Mesenchymal stem cell (in vitro differentiated cells and primary cell): ENCODE measurements around the gene RAD51B.

Experiments
- DNase-seq: peaks from one replicate; pipeline ENCODE4 v3.0.0-alpha.2; 2013
- H2AFZ ChIP-seq: one replicate; pipeline ENCODE4 v1.6.1; 2013; ENCODE audit warnings: low read depth, mild to moderate bottlenecking, control low read depth, inconsistent platforms, low read length, moderate library complexity
- H2AK5ac ChIP-seq: 2 replicates; pipeline ENCODE4 v1.6.1; 2013; ENCODE audit warnings: low read length, moderate library complexity, mild to moderate bottlenecking, inconsistent platforms; ENCODE audit not compliant: severe bottlenecking
- H2BK120ac ChIP-seq: one replicate; pipeline ENCODE4 v1.6.1; 2013; ENCODE audit warnings: low read depth, mild to moderate bottlenecking, inconsistent platforms, low read length, moderate library complexity
- H2BK12ac ChIP-seq, 2 experiments: one replicate each; pipeline ENCODE4 v1.6.1; 2013; ENCODE audit warnings: inconsistent platforms in 2 of 2, low read length in 2 of 2, mild to moderate bottlenecking in 2 of 2, moderate library complexity in 2 of 2, control low read depth in 1 of 2
- H2BK15ac ChIP-seq: one replicate; pipeline ENCODE4 v1.6.1; 2013; ENCODE audit warnings: mild to moderate bottlenecking, low read depth, inconsistent platforms; ENCODE audit not compliant: poor library complexity, severe bottlenecking
- H2BK5ac ChIP-seq: 2 replicates; pipeline ENCODE4 v1.6.1; 2013; ENCODE audit warnings: low read depth, mild to moderate bottlenecking, low read length, control low read depth, inconsistent platforms; ENCODE audit not compliant: poor library complexity, severe bottlenecking
- H3K14ac ChIP-seq, 2 experiments: one replicate each; pipeline ENCODE4 v1.6.1; 2013; ENCODE audit warnings: inconsistent platforms in 2 of 2, low read length in 2 of 2, control low read depth in 1 of 2, mild to moderate bottlenecking in 1 of 2, moderate library complexity in 1 of 2
- H3K18ac ChIP-seq, 2 experiments: one replicate each; pipeline ENCODE4 v1.6.1; 2013; ENCODE audit warnings: inconsistent platforms in 2 of 2, low read length in 2 of 2, control low read depth in 1 of 2, low read depth in 1 of 2, mild to moderate bottlenecking in 1 of 2
- H3K23ac ChIP-seq, 2 experiments: one replicate each; pipeline ENCODE4 v1.6.1; 2013; ENCODE audit warnings: inconsistent platforms in 2 of 2, low read length in 2 of 2, mild to moderate bottlenecking in 2 of 2, moderate library complexity in 2 of 2, control low read depth in 1 of 2
- H3K27ac ChIP-seq: 2 replicates; pipeline ENCODE4 v1.5.1; 2013; ENCODE audit warnings: mild to moderate bottlenecking, moderate library complexity, low read length, control low read depth, inconsistent platforms; ENCODE audit not compliant: poor library complexity, severe bottlenecking
- H3K27me3 ChIP-seq, 2 experiments: 2 replicates each; pipeline versions ENCODE4 v1.6.1 to v1.7.0; 2013; ENCODE audit warnings: low read length in 2 of 2, mild to moderate bottlenecking in 2 of 2, moderate library complexity in 2 of 2, control low read depth in 1 of 2, inconsistent platforms in 1 of 2; ENCODE audit not compliant: control insufficient read depth in 1 of 2, insufficient read depth in 1 of 2
- H3K36me3 ChIP-seq, 2 experiments: 2 replicates each; pipeline versions ENCODE4 v1.6.1 to v1.7.0; 2013; ENCODE audit warnings: low read length in 2 of 2, control low read depth in 1 of 2, inconsistent platforms in 1 of 2, low read depth in 1 of 2, mild to moderate bottlenecking in 1 of 2; ENCODE audit not compliant: insufficient read depth in 2 of 2, control insufficient read depth in 1 of 2
- H3K4ac ChIP-seq, 2 experiments: one replicate each; pipeline ENCODE4 v1.6.1; 2013; ENCODE audit warnings: inconsistent platforms in 2 of 2, low read length in 2 of 2, mild to moderate bottlenecking in 2 of 2, moderate library complexity in 2 of 2, control low read depth in 1 of 2, low read depth in 1 of 2
- H3K4me1 ChIP-seq: 2 replicates; pipeline ENCODE4 v1.6.1; 2013; ENCODE audit warnings: low read depth, low read length, control low read depth; ENCODE audit not compliant: control insufficient read depth, insufficient read depth
- H3K4me2 ChIP-seq: 2 replicates; pipeline ENCODE4 v1.6.1; 2013; ENCODE audit warnings: low read length, mild to moderate bottlenecking, inconsistent platforms; ENCODE audit not compliant: poor library complexity, severe bottlenecking
- H3K4me3 ChIP-seq, 2 experiments: 2 replicates each; pipeline versions ENCODE4 v1.5.1 to v1.7.0; 2013; ENCODE audit warnings: low read length in 2 of 2, mild to moderate bottlenecking in 2 of 2, control low read depth in 1 of 2, low read depth in 1 of 2; ENCODE audit not compliant: insufficient read depth in 1 of 2
- H3K79me1 ChIP-seq: replicated peaks from 2 replicates; pipeline ENCODE4 v1.6.1; 2013; ENCODE audit warnings: mild to moderate bottlenecking, control low read depth, low read length, inconsistent platforms; ENCODE audit not compliant: poor library complexity, severe bottlenecking
- H3K9ac ChIP-seq: 2 replicates; pipeline ENCODE4 v1.7.0; 2013; ENCODE audit warnings: mild to moderate bottlenecking, low read length, moderate library complexity
- H3K9me3 ChIP-seq: 2 replicates; pipeline ENCODE4 v1.7.0; 2013; ENCODE audit warnings: mild to moderate bottlenecking, low read length; ENCODE audit not compliant: control insufficient read depth
- H4K8ac ChIP-seq: one replicate; pipeline ENCODE4 v1.6.1; 2013; ENCODE audit warnings: inconsistent platforms, mild to moderate bottlenecking, low read length, moderate library complexity
- H4K91ac ChIP-seq: one replicate; pipeline ENCODE4 v1.6.1; 2013; ENCODE audit warnings: mild to moderate bottlenecking, low read length, inconsistent platforms
- WGBS: methylation state at CpG from one replicate; pipeline ENCODE4 v1.1.7; 2013; ENCODE audit warnings: mixed read lengths; 5-methylcytosine and 5-hydroxymethylcytosine counted together

The RAD51B gene

GRCh38 chr14:68682166-68683103 is 862.9 kb downstream of the RAD51B start:
- Histone ChIP-seq H3K9ac (peak overlapping the region; percentile 83), H4K8ac (no peak overlapping the region), H3K27ac (peak overlapping the region; percentile 76), H3K4me3 (no peak overlapping the region), H2AK5ac (peak overlapping the region; percentile 57), H3K14ac (no peak overlapping the region), H2BK12ac (peak overlapping the region in 1 of 2 experiments; percentile 92), H2BK5ac (no peak overlapping the region), H3K9me3 (peaks cover 2% of the 10 kb centered on the region), H3K4ac (peak overlapping the region; percentile 59 to 97), H3K79me1 (peaks cover 11% of the 10 kb centered on the region), H2AFZ (no peak overlapping the region), H4K91ac (peak overlapping the region; percentile 30), H3K23ac (no peak overlapping the region), H3K36me3 (no peaks in the 10 kb centered on the region), H3K18ac (peak overlapping the region; percentile 52 to 86), H3K4me1 (peaks cover 23% of the 10 kb centered on the region), H2BK15ac (peak overlapping the region; percentile 60), H3K27me3 (no peaks in the 10 kb centered on the region), H3K4me2 (no peak overlapping the region), H2BK120ac (peak overlapping the region; percentile 68)
- DNase-seq, result peak; percentile 90
- 23% methylated on average over 10 of the region's 15 CpGs for WGBS

GRCh38 chr14:68683326-68683725 is 863.7 kb downstream of the RAD51B start:
- Histone ChIP-seq H2BK120ac (peak overlapping the region; percentile 99), H3K4me2 (no peak overlapping the region), H3K4me3 (no peak overlapping the region), H3K23ac (peak overlapping the region in 1 of 2 experiments; percentile 16), H2BK15ac (peak overlapping the region; percentile 82), H3K9me3 (peaks cover 2% of the 10 kb centered on the region), H3K4ac (peak overlapping the region; percentile 97 to 99), H3K79me1 (peaks cover 11% of the 10 kb centered on the region), H2BK12ac (peak overlapping the region; percentile 94 to 100), H3K27ac (peak overlapping the region; percentile 76), H3K14ac (peak overlapping the region in 1 of 2 experiments; percentile 94), H2AFZ (no peak overlapping the region), H2BK5ac (peak overlapping the region; percentile 9), H4K8ac (peak overlapping the region; percentile 77), H4K91ac (peak overlapping the region; percentile 97), H2AK5ac (peak overlapping the region; percentile 62), H3K4me1 (peaks cover 25% of the 10 kb centered on the region), H3K36me3 (no peaks in the 10 kb centered on the region), H3K27me3 (no peaks in the 10 kb centered on the region), H3K18ac (peak overlapping the region; percentile 70 to 98), H3K9ac (peak overlapping the region; percentile 83)
- WGBS, result 61% methylated on average over 7 of the region's 7 CpGs
- DNase-seq, result no peak

- H2AFZ ChIP-seq, result no peak overlapping the region
- H3K4me2 ChIP-seq, result no peak overlapping the region
- H3K18ac ChIP-seq, result peak overlapping the region; percentile 71 to 98
- H3K4ac ChIP-seq, result peak overlapping the region; percentile 97 to 99
- H3K27me3 ChIP-seq, result no peaks in the 10 kb centered on the region
- no peak overlapping the region for H3K23ac ChIP-seq
- peak overlapping the region; percentile 96 for H2AK5ac ChIP-seq
- H3K14ac ChIP-seq, result peak overlapping the region in 1 of 2 experiments; percentile 82
- peak overlapping the region; percentile 87 for H4K91ac ChIP-seq
- peaks cover 37% of the 10 kb centered on the region for H3K4me1 ChIP-seq
- peak overlapping the region; percentile 18 for H3K9ac ChIP-seq
- peak overlapping the region; percentile 88 for H3K27ac ChIP-seq
- peak overlapping the region; percentile 19 for H2BK5ac ChIP-seq
- peak overlapping the region; percentile 85 for H4K8ac ChIP-seq
- H2BK120ac ChIP-seq, result peak overlapping the region; percentile 99
- no peaks in the 10 kb centered on the region for H3K36me3 ChIP-seq
- H3K9me3 ChIP-seq, result peaks cover 2% of the 10 kb centered on the region
- no peak for DNase-seq
- H2BK12ac ChIP-seq, result peak overlapping the region; percentile 94 to 100
- 67% methylated on average over 4 of the region's 5 CpGs for WGBS
- no peak overlapping the region for H2BK15ac ChIP-seq
- H3K79me1 ChIP-seq, result peaks cover 11% of the 10 kb centered on the region
- H3K4me3 ChIP-seq, result no peak overlapping the region
These were observed 865.2 kb downstream of the RAD51B start for GRCh38 chr14:68684466-68685418.
